ENCODE measurements around the gene PIK3CD. TPM values are rescaled to one million over a fixed set of nuclear protein-coding genes. Genes with fewer than 3 reads are reported as not detected.

PIK3CD gene
- total and polyA plus RNA-seq, 8 donors = 5.1 to 44.2 (median 6.1) TPM

DNA sequence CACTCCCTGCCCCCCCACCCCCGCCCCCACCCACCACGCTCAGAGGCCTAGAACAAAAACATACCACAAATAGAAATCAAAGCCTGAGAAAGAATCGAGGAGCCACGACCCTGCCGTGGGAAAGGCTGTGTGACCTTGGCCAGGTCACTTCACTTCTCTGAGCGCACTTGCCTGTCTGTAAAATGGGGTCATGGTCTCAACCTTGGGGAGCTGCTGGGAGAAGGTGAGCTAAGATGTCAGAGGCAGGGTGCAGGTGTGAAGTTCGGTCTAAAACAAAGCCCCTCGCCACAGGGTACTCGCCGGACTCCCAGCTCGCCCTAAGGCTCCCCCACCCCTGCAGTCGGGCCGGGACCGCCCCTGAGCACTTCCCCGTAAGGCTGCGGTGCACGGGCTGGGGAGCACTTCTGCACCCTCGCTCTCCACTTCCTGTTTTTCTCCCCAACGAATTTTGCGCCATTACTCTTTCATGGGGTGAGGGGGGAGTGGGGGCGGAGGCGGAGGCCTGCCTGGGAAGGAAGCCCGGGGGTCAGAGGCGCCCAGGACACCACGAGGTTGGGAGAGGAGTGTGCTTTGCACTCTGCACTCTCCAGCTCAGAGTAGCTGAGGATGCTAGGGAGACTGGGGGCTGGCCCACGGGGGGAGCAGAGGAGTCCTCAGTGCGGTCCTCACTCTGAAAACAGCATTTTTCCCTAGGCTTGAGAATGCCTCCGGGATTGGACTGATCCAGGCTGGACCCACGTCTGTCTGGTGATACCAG is 21.9 kb upstream of the PIK3CD start:
- peak overlapping the region in 1 of 2 donors; percentile 31 for H3K4me3 ChIP-seq
- H3K9me3 ChIP-seq = no peaks in the 10 kb centered on the region
- TF ChIP-seq, protein P1, sequence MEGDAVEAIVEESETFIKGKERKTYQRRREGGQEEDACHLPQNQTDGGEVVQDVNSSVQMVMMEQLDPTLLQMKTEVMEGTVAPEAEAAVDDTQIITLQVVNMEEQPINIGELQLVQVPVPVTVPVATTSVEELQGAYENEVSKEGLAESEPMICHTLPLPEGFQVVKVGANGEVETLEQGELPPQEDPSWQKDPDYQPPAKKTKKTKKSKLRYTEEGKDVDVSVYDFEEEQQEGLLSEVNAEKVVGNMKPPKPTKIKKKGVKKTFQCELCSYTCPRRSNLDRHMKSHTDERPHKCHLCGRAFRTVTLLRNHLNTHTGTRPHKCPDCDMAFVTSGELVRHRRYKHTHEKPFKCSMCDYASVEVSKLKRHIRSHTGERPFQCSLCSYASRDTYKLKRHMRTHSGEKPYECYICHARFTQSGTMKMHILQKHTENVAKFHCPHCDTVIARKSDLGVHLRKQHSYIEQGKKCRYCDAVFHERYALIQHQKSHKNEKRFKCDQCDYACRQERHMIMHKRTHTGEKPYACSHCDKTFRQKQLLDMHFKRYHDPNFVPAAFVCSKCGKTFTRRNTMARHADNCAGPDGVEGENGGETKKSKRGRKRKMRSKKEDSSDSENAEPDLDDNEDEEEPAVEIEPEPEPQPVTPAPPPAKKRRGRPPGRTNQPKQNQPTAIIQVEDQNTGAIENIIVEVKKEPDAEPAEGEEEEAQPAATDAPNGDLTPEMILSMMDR (IDR thresholded peaks at IDR 0.05) = no peak
- H3K27me3 ChIP-seq = peaks cover 0 to 30% of the 10 kb centered on the region in 2 donors
- DNase-seq = peak in 3 of 4 donors; percentile 24 to 95 (median 85)
- ATAC-seq = peak; percentile 45
- peaks cover 0 to 61% of the 10 kb centered on the region in 2 donors for H3K4me1 ChIP-seq
- intact Hi-C loops (cut with DNase I) = loop anchor here in 1 of 2 donors (10.0 kb wide), 2 partner anchors 95 to 235 kb away; no protein-coding TSS in a partner anchor
- H3K27ac ChIP-seq = peak overlapping the region; percentile 13 to 77
- H3K36me3 ChIP-seq = no peaks in the 10 kb centered on the region

DNA sequence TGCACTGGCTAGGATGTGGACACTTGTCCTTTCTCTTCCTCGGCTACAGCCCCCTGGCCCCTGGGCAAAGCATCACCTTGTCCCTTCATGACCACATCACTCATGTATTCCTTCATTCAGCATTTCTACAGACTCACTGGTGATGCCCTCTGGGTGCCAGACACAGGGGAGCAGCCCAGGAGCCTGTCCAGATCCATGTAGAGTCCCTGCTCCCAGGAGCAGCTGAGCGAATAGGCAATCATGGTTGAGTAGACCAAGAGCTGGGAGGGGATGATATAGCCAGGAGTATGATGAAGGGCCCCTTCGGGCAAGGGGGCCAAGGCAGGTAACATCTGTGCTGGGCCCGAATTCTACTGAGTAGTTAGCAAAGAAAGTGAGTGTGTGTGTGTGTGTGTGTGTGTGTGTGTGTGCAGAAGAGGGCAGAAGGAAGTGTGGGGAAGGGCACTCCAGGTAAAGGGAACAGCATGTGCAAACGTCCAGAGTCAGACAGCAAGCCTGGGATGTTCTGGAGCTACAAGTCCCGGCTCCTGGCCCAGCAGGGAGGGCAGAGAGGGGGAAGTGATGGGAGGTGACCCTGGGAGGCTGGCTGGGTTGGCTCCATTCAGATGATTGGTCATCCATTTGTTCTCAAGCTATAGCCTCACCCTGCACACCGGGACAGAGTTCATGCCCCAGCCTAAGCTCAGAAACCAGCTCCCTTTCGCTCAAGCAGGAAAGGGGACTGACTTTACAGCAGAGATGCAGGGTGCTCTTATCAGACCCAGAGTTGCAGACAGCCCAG is 21.0 kb upstream of the PIK3CD start:
- H3K27me3 ChIP-seq = peaks cover 0 to 27% of the 10 kb centered on the region in 2 donors
- TF ChIP-seq, protein P1 (IDR thresholded peaks at IDR 0.05) = no peak
- no peaks in the 10 kb centered on the region for H3K36me3 ChIP-seq
- no peak for DNase-seq
- H3K27ac ChIP-seq = peak overlapping the region in 1 of 2 donors; percentile 77
- H3K9me3 ChIP-seq = no peaks in the 10 kb centered on the region
- H3K4me3 ChIP-seq = peak overlapping the region in 1 of 2 donors; percentile 31
- intact Hi-C loops (cut with DNase I) = no loop called here
- no peak for ATAC-seq
- peaks cover 0 to 61% of the 10 kb centered on the region in 2 donors for H3K4me1 ChIP-seq

GRCh38 chr1:9631613-9632012 is 19.9 kb upstream of the PIK3CD start:
- Histone ChIP-seq H3K4me1 (peaks cover 0 to 54% of the 10 kb centered on the region in 2 donors), H3K4me3 (no peak overlapping the region), H3K36me3 (no peaks in the 10 kb centered on the region), H3K9me3 (no peaks in the 10 kb centered on the region), H3K27ac (no peak overlapping the region), H3K27me3 (peaks cover 0 to 16% of the 10 kb centered on the region in 2 donors)
- intact Hi-C loops (cut with DNase I) = no loop called here
- TF ChIP-seq, protein P1 (IDR thresholded peaks at IDR 0.05) = no peak
- DNase-seq (no peak), ATAC-seq (no peak)

- DNase-seq (no peak), ATAC-seq (no peak)
- Histone ChIP-seq H3K27me3 (peaks cover 0 to 8% of the 10 kb centered on the region in 2 donors), H3K9me3 (no peaks in the 10 kb centered on the region), H3K36me3 (no peaks in the 10 kb centered on the region), H3K4me1 (peaks cover 0 to 36% of the 10 kb centered on the region in 2 donors), H3K4me3 (no peak overlapping the region), H3K27ac (no peak overlapping the region)
- intact Hi-C loops (cut with DNase I) = no loop called here
- TF ChIP-seq, protein P1 (IDR thresholded peaks at IDR 0.05) = no peak
Observed at GRCh38 chr1:9633493-9633892, 18.0 kb upstream of the PIK3CD start.

- H3K4me1 ChIP-seq = peaks cover 0 to 31% of the 10 kb centered on the region in 2 donors
- peaks cover 0 to 3% of the 10 kb centered on the region in 2 donors for H3K27me3 ChIP-seq
- no peak for ATAC-seq
- DNase-seq = no peak
- TF ChIP-seq, protein P1 (IDR thresholded peaks at IDR 0.05) = no peak
- intact Hi-C loops (cut with DNase I) = no loop called here
- H3K27ac ChIP-seq = no peak overlapping the region
- H3K4me3 ChIP-seq = no peak overlapping the region
- H3K36me3 ChIP-seq = no peaks in the 10 kb centered on the region
- H3K9me3 ChIP-seq = no peaks in the 10 kb centered on the region
Observed at GRCh38 chr1:9634582-9634981, 16.9 kb upstream of the PIK3CD start.

All from left lung (tissue), 10 donors.